Tongue (tissue), 2 donors: Measurements from ENCODE around the gene MKS1. TPM values are rescaled to one million over a fixed set of nuclear protein-coding genes. Genes with fewer than 3 reads are reported as not detected.

Experiments used
- DNase-seq: peaks from one replicate; pipeline ENCODE4 v3.0.0-alpha.2; 2015
- total RNA-seq: library from RNA; depleted of rRNA; stranded (reverse); fragments of >200 nt; gene quantifications from one replicate; pipeline ENCODE4 v1.2.3, GENCODE V29; 2014

Gene MKS1
- total RNA-seq, 1 donor from 2014 or later, result 11.5 TPM

DNA sequence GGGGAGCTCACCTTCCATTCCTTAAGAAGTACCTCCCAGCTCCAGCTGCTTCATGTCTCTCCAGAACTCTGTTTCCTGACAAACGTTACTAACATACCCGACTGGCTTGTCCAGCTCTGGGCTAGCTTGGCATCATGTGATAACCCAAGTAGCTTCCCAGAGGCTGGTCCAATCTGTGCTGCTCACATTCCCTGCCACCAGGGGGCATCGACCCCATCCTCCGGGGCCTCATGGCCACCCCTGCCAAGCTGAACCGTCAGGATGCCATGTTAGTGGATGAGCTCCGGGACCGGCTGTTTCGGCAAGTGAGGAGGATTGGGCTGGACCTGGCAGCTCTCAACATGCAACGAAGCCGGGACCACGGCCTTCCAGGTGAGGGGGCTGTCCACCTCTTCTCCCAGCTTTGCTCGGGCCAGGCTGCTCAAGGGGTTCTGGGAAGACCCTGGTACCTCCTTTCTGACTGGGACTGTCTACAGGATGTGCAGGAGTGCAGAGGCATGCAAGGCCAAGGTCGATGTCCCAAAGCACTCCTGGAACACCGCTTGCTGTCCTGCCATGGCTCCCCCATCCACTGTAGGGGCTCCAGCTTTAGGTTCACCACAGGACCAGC, 18.9 kb downstream of the MKS1 start:
- peak; percentile 32 for DNase-seq

DNA sequence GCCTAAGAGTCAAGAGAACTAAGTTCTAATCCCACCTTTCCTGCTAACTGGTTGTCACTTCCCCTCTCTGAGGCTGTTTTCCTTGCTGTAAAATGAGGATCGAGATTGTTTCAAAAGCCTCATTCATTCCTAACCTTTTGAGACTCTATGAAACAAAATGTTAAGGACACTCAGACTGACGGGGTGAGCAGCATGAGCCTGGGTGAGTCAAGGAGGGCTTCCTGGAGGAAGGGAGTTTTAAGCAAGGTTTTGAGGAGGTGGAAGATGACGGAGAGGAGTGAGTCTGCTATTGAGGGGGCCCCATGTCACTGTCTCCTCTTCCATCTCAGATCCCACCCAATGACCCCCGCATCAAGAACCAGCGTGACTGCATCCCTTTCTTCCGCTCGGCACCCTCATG, 22.4 kb downstream of the MKS1 start:
- DNase-seq, result no peak

DNA sequence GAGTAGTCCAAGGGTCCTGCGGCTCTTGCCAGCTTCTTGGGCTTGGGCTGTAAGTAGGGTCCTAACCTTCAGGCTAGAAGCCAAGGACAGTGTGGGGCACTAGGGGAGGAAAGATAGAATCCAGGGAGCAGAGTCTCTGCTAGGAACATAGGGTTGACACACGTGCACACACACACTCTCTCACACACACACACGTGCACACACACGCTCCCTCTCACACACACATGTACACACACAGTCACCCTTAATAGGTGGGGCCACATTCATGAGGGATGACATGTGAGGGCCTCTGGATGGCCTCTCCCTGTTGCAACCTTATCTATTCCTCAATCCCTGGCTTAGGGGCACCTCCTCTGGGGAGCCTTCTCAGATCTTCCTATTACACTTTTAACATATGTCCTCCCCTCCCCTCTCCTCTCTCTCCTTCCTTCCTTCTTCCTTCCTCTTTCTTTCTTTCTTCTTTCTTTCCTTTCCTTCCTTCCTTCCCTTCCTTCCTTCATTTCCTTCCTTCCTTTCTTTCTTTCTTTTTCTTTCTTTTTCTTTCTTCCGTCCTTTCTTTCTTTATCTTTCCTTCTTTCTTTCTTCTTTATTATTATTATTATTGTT, 23.4 kb downstream of the MKS1 start:
- no peak for DNase-seq

DNA sequence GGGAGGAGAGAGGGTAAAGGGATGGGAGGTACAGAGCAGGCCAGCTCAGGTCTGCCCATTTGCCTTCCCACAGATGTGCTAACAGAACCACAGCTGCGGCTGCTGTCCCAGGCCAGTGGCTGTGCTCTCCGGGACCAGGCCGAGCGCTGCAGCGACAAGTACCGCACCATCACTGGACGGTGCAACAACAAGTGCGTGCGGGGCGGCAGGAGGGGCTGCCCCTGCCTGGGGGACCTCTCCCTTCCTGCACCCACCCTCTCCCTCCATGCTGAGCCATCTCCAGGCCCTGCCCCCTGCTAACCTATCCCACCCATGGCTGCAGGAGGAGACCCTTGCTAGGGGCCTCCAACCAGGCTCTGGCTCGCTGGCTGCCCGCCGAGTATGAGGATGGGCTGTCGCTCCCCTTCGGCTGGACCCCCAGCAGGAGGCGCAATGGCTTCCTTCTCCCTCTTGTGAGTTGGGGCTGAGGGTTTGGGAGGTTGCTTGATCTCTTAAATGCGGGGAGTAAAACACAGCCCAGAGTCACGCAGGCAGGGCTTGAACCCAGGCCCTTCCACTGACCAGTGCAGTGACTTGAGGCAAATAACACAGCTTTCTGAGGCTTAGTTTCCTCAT, 25.3 kb downstream of the MKS1 start:
- DNase-seq, result no peak

DNA sequence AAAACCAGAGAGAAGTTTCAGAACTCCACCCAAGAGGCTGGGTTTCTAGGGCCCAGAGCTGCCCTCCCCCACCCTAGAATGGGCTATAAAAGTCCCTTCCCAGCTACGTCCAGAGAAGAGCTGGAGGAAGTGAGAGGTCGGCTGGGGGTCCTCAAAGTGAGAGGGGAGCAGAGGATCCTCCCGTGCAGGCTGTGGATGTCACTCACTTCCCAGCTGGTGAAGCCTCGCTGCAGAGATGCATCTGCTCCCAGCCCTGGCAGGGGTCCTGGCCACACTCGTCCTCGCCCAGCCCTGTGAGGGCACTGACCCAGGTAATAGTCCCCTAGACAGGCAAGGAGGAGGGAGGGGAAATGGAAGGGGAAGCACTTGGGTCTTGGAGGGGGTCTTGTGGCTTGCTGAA, 26.4 kb downstream of the MKS1 start, which contains the start of gene EPX:
Gene EPX (plus strand): TSS at position 115 of the 400 bp plus-strand sequence. CDS start 121 bp downstream, at position 236.
- no peak for DNase-seq

DNA sequence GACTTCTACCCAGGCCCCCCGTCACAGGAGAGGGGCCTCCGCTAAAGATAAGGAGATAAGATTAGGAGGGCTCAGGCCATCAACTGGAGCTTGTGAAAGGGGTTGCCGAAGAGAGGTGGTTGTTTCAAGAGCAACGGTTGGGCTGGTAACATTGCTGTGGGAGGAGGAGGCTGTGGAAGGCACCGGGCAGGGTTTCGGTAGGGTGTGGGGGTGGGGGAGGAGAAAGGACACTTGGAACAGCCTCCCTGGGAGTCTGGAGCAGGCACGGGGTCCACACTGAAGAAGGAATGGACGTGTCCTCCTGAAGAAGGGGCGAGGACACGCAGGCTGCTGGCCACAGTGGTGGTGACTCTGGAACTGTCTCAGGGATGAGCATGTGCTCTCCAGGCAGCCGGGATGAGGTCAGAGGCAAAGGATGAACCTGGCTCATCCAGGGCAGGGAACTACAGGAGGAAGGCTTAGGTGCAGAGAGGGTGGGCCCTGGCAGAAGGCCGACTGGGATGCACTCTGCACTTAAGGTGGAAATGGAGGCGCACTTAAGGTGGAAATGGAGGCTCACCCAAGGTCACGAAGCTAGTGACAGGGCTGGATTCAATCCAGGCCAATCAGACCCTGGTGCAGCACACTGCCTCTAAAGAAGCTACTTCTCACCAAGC, 27.7 kb downstream of the MKS1 start:
- DNase-seq, result no peak

DNA sequence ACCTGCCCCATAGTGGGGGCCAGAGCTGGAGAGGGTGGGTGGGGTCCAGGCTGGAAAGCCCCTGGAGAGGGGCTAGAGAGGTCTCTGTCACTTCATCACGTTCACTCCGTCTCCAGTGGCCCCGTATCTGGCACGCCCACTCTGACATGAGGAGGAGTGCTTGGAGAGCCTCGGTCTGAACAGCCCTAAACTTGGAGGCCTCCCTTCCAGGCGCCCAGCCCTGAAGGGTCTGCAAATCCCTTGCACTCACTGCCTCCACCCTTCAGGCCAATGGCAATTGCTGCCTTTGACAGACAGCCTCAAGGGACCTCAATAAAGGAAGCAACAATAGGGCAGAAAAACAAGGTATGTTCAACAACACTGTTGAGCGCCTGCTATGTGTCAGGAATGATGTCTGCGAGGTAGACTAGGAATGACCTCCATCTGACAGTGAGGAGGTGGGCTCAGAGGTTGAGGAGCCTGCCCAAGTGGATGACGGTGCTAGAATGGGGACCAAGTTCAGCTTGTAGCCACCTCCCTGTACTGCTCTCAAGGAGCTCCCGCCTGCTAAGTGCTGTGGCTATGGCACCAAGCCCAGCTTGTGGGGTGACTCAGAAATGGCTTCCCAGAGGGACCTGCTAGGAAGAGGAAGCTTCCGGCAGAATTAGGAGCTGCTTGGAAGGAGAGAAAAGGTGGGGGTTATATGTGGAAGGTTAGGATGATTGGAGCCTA, 29.5 kb downstream of the MKS1 start:
- DNase-seq, result no peak

DNA sequence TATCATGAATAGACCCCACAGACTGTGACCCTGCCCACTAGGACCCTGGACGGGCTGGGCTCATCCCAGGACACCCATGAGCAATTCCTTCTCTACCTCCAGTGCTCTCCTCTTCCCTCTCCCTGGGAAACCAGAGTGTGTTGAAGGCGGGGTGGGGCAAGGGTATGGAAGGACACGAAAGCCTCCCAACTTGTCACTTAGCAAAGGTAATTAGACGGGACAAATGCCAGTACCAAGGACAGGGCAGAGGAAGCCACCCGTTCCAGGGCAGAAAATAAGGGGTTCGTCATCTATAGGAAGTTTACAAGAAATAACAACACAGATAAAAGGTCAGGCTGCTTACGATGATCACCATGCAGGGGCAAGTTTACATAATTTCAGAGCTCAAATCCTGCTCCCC, 31.4 kb downstream of the MKS1 start:
- DNase-seq, result no peak

DNA sequence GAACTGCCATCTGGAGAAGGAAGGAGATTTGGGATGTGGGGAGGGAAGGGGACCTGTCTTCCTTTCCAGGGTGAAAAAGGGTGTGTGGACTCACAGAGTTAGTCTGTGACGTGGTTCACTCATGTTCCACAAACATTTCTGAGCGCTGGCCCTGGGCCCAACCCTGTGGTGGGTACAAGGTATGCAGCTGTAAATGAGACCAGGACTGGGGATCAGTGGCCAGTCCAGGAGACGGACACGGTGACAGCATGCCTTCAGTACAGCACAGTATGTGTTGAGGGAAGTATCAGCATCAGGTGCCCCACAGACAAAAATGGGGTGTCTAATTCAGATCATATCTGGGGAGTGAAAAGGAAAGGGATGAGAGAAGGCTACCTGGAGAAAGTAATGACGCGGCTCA, 32.0 kb downstream of the MKS1 start:
- no peak for DNase-seq

DNA sequence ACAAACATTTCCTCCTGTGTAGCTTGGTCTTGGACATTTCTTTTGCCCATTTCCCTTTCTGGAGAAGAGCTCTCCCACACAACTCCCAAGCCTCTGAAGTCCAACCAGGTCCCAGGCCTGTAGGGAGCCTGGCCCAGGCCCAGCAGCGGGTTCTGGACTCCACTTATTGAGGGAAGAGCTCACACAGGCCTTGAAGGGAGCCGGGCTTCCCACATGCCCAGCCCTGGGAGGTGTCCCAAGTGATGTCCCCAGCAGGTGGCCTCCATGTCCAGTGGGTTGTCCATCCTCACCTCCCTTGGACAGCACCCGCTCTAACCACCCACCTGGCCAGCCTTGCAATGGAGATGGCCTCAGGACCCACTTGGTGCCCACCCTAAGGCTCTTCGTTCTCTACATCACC, 32.5 kb downstream of the MKS1 start:
- DNase-seq, result no peak

DNA sequence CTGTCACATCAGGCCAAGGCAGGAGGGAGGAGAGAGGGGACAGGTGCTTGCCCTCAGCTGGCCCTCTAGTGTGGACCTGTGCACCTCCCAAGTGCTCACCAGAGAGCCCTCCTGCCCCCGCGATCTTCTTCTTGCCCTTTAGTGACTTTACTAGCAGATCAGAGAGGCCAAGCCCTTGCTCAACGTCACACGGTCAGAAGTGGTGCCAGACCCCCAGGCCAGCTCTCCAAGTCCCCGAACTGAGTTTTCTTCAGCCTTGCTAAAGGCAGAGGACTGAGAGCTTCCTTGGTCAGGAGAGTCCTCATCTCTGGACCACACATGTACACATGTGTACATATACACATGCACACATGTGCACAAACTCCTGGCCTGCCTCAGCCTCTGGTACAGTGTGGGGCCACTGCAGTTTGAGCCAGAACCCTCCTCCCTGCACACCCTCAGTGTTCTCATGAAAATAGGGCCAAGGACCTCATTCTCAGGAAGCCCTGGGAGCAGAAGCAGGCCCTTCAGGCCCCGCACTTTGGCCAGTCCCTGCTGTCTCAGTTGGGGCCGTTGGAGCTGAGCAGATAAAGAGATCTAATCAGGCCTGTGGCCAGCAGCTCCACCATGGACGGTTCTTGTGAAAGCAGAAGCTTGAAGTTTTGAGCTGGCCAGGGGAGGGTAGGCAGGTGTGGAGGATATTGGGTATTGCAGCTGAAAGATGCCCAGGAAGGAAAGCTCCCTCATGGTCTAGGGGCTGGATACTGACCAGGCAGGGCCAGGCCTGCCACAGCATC, 33.9 kb downstream of the MKS1 start:
- DNase-seq, result no peak

DNA sequence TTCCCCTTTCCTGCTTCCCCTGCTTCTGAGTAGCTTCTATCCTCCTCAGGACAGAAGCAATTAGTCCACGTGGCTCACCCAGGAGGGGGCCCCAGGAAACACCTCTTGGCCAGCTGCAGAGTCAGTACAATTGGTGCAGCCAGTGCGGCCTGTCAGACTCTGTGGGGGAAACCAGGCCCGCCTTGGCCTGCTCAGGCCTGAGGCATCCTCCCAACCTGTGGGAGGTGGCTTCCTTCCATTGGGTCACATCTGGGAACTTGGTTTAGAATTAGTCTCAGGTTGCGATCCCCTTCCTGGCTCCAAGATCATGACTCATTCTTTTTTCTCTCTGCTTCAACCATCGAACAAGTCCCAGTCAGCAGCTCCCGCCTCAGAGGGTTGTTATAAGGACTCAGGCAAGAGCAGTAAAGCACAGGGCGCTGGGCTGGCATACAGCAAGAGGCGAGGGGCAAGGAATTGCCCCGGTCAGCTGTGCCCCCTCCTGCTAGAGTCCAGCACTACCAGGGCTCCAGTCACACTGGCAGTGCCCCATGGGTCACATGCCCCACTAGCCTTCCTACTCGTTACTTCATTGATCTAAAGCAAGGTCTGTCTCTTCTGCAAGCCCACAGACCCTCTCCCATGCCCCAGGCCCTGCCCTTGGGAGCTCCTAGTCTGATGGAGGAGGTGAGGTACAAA, 34.6 kb downstream of the MKS1 start:
- DNase-seq, result peak; percentile 42

DNA sequence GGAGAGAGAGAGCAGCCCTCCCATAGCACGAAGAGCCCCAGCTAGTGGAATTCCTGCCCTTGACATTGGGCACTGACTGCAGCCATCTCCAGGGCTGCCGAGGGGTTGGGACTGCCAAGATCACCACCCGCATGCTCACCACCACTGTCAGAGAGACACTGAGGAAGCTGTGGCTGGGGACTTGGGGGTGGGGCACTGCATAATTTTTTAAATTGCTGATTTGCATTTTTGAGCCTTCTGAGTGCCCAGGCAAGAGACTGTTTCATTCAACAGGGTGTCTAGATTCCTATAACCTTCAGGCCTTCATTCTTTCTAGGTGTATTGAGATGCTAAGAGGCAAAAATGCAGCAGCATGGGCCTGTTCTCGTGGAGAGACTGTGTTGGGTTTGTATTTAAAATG, 35.5 kb downstream of the MKS1 start:
- DNase-seq, result no peak

DNA sequence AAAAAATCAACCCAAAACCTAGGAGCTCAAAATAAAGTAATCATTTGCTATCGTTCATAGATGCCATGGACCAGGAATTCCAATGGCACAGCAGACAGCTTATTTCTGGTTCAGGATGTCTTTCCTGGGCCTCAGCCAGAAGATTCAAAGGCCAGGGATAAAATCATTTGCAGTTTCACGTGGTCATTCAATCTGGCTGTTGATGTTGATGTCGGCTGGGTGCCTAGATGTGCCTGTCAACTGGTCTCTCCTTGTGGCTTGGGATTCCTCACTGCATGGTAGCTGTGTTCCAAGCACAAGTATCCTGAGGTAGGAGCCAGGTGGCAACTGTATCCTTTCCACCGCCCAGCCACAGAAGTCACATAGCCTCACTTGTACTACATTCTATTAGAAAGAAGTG, 37.3 kb downstream of the MKS1 start:
- no peak for DNase-seq

DNA sequence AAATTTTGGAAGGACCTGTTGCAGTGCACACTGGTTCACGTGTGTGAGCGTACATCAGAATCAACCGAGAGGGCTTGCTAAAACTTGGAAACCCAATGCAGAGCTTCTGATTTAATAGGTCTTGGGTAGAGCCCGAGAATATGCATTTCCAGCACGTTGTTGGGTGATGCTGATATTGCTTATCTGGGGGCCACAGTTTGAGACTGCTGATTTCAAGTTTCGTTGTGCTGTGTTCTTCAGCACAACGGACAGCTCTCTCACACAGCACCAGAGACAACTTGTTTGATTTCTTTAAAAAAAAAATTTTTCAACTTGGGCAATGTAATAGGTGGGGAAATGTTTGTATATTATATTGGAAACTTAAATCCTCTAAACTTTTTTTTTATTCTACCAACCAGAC, 42.9 kb downstream of the MKS1 start:
- peak; percentile 7 for DNase-seq

DNA sequence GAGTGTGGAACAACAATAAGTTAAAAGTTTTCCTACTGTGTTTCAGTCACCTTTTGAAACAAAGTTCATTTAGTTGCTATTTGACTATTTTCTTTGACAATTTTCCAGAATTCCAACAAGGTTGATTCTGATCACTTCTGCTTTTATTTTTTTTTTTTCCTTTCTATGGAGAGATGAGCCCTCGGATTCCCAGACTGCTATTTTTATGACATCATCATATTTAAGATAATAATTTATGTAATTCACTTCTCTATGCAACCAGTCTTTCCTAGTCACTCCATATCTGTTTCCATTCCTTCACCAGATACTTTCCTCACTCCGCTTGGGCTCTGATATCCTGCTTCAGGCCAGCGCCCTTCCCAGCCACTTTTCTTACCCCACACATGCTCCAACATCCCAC, 44.2 kb downstream of the MKS1 start:
- no peak for DNase-seq

DNA sequence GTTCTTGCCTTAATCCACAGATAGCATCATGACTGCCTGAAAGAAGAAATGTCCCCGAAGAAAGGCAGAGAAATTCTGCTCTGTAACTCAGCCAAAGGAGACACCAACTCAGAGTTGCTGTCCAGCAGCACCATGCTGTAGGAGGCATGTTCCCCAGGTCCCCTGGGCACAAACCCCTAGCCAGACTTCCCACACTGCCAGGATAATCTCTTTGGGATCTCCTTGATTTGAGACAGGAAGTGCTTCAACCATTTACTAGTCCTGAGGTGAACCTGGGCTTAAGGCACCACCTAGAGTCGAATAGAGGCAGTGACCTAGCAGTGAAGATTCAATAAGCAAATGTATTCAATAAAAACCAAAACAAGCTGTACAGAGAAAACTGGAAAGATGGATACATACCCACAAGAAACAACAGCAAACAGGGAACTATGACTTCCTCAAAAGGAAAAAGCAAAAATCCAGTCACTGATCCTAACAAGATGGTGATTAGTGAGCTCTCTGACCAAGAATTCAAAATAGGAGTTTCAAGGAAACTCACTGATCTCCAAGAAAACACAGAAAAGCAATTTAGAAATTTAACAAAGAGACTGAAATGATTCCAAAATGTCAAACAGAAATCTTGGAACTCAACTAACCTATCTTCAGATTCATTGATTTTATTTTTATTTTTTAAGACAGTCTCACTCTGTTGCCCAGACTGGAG, 46.5 kb downstream of the MKS1 start:
- peak; percentile 2 for DNase-seq

DNA sequence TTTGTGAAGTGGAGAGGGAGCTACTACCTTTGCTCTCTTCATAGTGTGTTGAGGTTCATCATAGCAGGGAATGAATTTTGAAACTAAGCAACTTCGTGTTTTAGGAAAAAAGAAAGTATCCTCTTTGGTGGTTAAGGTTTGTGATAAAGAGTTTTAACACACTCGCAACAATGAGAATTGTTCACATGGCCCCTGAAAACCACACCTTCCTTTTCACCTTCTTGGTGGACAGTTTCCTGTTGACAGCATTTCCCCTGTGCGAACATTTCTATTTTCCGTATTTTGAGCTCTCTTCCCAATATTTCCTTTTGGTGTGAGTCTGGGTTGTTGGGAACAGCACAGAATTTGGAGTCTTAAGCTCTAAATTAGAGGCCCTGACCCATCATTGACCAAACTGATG, 48.4 kb downstream of the MKS1 start:
- no peak for DNase-seq

DNA sequence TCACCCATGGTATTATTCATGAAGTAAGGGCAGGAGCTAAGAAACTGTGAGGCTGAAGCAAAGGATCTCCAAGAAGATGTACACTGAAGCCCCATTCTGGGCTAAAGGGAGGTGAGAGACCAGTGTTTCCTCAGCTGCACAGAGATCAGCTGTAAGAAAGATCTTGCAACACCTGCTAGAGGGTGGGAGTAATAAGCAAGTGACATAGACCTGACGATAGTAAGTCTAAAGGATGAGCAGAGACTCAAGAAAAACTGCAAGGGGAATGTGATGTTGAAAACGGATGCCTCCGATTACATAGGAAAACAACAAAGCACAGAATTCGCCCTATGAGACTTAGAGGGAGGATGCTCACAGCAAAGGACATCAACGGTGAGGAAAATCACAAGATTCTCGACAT, 52.4 kb downstream of the MKS1 start, which contains the start of gene OR4D2:
Gene OR4D2 (plus strand): TSS at position 301 of the 400 bp plus-strand sequence. CDS start 2,674 bp downstream, outside the sequence.
- no peak for DNase-seq

DNA sequence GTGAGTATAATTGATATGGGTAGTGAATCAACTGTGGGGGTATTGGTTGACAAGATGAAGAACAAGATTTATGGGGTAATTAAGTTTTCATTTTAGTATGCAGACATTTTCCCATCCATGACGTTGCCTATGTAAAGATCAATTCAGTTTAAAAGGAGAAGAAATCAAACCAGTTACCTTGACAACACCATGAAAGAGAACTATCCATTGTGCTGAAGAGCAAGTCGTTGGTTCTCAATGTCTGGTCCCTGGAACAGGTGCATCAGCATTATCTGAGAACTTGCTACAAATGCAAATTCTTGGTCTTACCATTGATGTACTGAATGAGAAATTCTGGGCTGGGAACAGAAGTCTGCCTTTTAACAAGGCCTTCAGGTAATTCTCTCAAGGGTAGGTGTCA, 53.1 kb downstream of the MKS1 start:
- no peak for DNase-seq

DNA sequence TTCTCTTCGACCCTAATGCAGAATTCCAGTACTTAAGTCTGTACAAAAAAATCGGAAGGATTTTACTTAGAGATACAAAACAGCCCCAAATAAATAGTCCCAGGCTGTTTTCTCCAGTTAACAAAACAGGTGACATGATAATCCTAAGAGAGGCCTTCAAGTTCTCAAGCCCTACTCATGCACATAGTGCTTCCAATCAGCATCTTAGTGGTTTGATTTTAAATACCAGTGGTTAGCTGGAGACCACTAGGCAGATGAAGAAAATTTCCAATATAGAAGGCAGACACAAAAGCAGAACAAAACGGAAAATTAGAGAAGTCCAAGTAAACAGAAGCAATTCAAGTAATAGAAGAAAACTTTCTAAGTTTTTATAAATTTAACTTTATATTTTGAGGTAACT, 57.5 kb downstream of the MKS1 start:
- DNase-seq, result no peak
